Measurements from ENCODE around the gene ACAD8.
"Not testable (repeated sequence)": the region's sequence is repeated elsewhere in the genome, so short reads cannot be mapped to it uniquely, and the experiment has no call there.

ACAD8 gene

DNA sequence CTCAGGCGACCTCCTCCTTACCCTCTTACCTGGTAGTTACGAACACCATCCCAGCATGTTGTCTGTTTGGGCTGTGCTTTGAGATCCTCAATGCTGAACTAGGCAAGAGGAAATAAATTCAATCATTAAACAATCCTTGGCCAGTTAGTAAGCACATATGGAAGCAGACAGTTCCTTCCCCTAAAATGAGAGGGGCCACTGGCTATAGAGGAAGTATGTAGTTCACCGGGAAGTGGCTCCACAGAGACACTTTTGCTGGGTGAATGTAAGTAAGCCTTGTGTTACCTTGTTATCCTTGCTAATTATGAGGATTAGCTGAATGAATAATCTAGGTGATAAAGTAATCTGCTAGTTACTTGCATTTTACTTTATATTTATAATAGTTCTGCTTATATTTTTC, 3.1 kb upstream of the ACAD8 start:
- no peaks in the 10 kb centered on the region for H3K9me3 ChIP-seq (ENCODE audit: control insufficient read depth, low read length)
- H3K27me3 ChIP-seq (replicated peaks; ENCODE audit: control insufficient read depth, insufficient read depth, low read length, poor library complexity, severe bottlenecking) = no peaks in the 10 kb centered on the region
- H3K4me3 ChIP-seq (ENCODE audit: insufficient read depth, low read depth, low read length, poor library complexity, severe bottlenecking) = no peak overlapping the region
- peaks cover 13% of the 10 kb centered on the region for H3K4me1 ChIP-seq (ENCODE audit: control insufficient read depth, insufficient read depth, low read length, poor library complexity, severe bottlenecking)
- no peak overlapping the region for H3K27ac ChIP-seq (ENCODE audit: insufficient read depth, low read length, poor library complexity, severe bottlenecking)
- no peak for DNase-seq
- H3K36me3 ChIP-seq (ENCODE audit: control insufficient read depth, insufficient read depth, low read length) = peaks cover 43% of the 10 kb centered on the region

DNA sequence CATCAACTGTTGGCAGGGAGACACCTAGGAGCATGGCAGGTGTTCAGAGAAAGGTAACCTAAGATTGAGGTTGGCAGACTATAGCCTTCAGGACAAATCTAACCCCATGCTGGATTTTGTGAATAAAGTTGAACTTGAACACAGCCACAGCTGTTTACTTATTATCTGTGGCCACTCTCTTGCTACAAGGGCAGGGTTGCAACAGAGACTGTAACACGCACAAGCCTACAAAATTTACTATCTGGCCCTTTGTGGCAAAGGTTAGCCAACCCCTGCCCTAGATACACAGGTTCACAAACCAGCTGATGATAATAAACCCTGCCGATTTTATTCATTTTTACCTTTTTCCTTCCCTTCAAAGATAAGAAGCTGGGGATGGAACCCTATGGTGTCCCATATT, 2.7 kb upstream of the ACAD8 start:
- no peak overlapping the region for H3K4me3 ChIP-seq (ENCODE audit: insufficient read depth, low read depth, low read length, poor library complexity, severe bottlenecking)
- H3K36me3 ChIP-seq (ENCODE audit: control insufficient read depth, insufficient read depth, low read length) = peaks cover 40% of the 10 kb centered on the region
- no peaks in the 10 kb centered on the region for H3K9me3 ChIP-seq (ENCODE audit: control insufficient read depth, low read length)
- H3K4me1 ChIP-seq (ENCODE audit: control insufficient read depth, insufficient read depth, low read length, poor library complexity, severe bottlenecking) = peaks cover 13% of the 10 kb centered on the region
- H3K27me3 ChIP-seq (replicated peaks; ENCODE audit: control insufficient read depth, insufficient read depth, low read length, poor library complexity, severe bottlenecking) = no peaks in the 10 kb centered on the region
- DNase-seq = no peak
- no peak overlapping the region for H3K27ac ChIP-seq (ENCODE audit: insufficient read depth, low read length, poor library complexity, severe bottlenecking)

DNA sequence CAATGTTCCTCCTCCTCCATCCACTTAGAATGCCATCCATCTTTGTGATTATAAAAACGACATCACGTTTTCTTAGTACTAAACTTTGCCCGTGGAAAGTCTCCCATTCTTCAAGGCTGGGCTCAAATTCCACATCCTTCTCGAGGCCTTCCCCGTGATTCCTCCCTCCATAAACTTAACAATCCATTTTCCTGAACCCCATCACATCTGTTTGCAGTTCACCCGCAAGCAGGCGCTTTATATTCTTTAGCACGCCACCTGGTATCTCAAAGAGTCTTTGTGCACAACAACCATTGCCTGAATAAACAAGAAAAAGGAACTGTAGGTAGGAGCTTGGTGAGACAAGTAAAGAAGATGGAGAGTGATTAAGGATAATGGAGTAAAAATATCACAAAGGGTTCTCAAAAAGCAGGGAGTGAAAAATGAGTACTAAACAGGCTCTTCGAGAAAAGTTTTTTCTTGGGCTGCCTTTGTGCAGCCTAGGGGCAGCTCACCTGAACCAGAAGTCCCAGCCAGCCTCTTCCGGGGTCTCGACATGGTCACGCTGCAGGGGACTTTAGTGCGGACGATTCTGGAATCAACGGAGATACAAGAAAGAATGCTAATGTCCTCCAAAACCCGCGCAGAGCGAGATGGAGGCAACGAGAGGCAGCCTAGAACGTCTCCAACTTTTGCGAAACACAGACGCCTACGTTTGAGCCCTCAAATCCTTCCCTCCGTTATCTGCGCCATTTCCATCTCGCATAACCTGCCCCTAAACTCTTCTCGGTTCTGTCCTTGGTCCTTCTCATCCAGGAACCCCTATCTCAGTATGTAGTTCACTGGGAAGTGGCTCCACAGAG, 801 bp upstream of the ACAD8 start:
- peak overlapping the region; percentile 29 for H3K27ac ChIP-seq (ENCODE audit: insufficient read depth, low read length, poor library complexity, severe bottlenecking)
- peak overlapping the region; percentile 70 for H3K4me3 ChIP-seq (ENCODE audit: insufficient read depth, low read depth, low read length, poor library complexity, severe bottlenecking)
- no peaks in the 10 kb centered on the region for H3K9me3 ChIP-seq (ENCODE audit: control insufficient read depth, low read length)
- peaks cover 30% of the 10 kb centered on the region for H3K36me3 ChIP-seq (ENCODE audit: control insufficient read depth, insufficient read depth, low read length)
- H3K27me3 ChIP-seq (replicated peaks; ENCODE audit: control insufficient read depth, insufficient read depth, low read length, poor library complexity, severe bottlenecking) = no peaks in the 10 kb centered on the region
- H3K4me1 ChIP-seq (ENCODE audit: control insufficient read depth, insufficient read depth, low read length, poor library complexity, severe bottlenecking) = peaks cover 13% of the 10 kb centered on the region
- no peak for DNase-seq

DNA sequence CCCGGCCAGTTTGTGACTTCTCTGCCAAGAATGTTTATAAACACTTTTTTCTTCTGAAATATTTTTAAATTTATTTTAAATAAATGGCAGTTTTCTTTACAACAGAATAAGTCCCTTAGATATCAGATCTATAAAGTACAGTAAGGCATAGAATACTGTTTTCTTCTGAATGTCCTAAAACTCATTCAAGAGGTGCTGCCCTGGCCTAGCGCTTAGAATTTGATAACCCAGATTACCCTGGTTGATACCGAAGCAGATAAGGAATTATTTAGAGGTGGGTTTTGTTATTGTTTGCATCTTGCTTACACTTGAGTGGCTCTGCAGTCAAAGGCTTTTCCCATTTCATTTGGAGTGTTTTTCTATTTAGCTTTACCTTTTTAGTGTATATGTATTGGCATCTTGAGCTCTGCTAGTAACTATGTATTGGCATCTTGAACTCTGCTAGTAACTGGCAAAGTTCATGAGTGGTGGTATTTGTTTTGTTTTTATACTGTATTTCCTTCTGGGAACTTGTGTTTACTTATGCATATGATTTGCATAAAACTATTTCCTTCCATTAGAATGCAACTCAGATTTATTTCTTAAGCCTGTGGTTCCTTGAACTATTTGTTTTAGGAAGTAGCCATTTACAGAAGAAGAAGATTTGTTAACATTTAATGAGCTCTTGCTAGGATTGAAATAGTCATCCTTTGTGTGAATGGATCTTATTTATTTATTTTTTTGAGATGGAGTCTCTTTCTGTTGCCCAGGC, 1.2 kb downstream of the ACAD8 start:
- no peak overlapping the region for H3K27ac ChIP-seq (ENCODE audit: insufficient read depth, low read length, poor library complexity, severe bottlenecking)
- peaks cover 13% of the 10 kb centered on the region for H3K4me1 ChIP-seq (ENCODE audit: control insufficient read depth, insufficient read depth, low read length, poor library complexity, severe bottlenecking)
- no peaks in the 10 kb centered on the region for H3K9me3 ChIP-seq (ENCODE audit: control insufficient read depth, low read length)
- no peaks in the 10 kb centered on the region for H3K27me3 ChIP-seq (replicated peaks; ENCODE audit: control insufficient read depth, insufficient read depth, low read length, poor library complexity, severe bottlenecking)
- no peak overlapping the region for H3K4me3 ChIP-seq (ENCODE audit: insufficient read depth, low read depth, low read length, poor library complexity, severe bottlenecking)
- DNase-seq = no peak
- peaks cover 22% of the 10 kb centered on the region for H3K36me3 ChIP-seq (ENCODE audit: control insufficient read depth, insufficient read depth, low read length)

DNA sequence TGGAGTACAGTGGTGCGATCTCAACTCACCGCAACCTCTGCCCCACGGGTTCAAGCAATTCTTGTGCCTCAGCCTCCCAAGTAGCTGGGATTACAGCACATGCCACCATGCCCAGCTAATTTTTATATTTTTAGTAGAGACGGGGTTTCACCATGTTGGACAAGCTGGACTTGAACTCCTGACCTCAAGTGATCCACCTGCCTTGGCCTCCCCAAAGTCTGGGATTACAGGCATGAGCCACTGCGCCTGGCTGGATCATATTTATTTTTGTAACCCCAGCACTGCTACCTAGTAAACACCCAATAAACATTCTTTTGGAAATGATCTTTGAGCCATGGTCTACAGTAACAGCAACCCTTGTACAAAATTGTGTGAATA, 1.8 kb downstream of the ACAD8 start:
- H3K9me3 ChIP-seq (ENCODE audit: control insufficient read depth, low read length); H3K27ac ChIP-seq (ENCODE audit: insufficient read depth, low read length, poor library complexity, severe bottlenecking); H3K27me3 ChIP-seq (replicated peaks; ENCODE audit: control insufficient read depth, insufficient read depth, low read length, poor library complexity, severe bottlenecking); H3K4me3 ChIP-seq (ENCODE audit: insufficient read depth, low read depth, low read length, poor library complexity, severe bottlenecking); DNase-seq: not testable (repeated sequence)
- H3K36me3 ChIP-seq (ENCODE audit: control insufficient read depth, insufficient read depth, low read length) = peaks cover 22% of the 10 kb centered on the region
- peaks cover 13% of the 10 kb centered on the region for H3K4me1 ChIP-seq (ENCODE audit: control insufficient read depth, insufficient read depth, low read length, poor library complexity, severe bottlenecking)

DNA sequence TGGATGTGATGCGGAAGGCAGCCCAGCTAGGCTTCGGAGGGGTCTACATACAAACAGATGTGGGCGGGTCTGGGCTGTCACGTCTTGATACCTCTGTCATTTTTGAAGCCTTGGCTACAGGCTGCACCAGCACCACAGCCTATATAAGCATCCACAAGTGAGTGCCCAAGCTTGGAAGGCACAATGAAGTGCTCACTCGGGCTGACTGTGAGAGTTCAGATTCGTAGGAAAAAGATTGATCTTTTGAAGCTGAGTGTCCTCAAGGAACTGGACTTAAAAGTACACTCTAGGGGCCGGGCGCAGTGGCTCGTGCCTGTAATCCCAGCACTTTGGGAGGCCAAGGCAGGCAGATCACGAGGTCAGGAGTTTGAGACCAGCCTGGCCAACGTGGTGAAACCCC, 3.7 kb downstream of the ACAD8 start:
- H3K4me3 ChIP-seq (ENCODE audit: insufficient read depth, low read depth, low read length, poor library complexity, severe bottlenecking) = no peak overlapping the region
- no peak for DNase-seq
- H3K27ac ChIP-seq (ENCODE audit: insufficient read depth, low read length, poor library complexity, severe bottlenecking) = no peak overlapping the region
- H3K4me1 ChIP-seq (ENCODE audit: control insufficient read depth, insufficient read depth, low read length, poor library complexity, severe bottlenecking) = peaks cover 12% of the 10 kb centered on the region
- peaks cover 34% of the 10 kb centered on the region for H3K36me3 ChIP-seq (ENCODE audit: control insufficient read depth, insufficient read depth, low read length)
- H3K9me3 ChIP-seq (ENCODE audit: control insufficient read depth, low read length) = no peaks in the 10 kb centered on the region
- no peaks in the 10 kb centered on the region for H3K27me3 ChIP-seq (replicated peaks; ENCODE audit: control insufficient read depth, insufficient read depth, low read length, poor library complexity, severe bottlenecking)

DNA sequence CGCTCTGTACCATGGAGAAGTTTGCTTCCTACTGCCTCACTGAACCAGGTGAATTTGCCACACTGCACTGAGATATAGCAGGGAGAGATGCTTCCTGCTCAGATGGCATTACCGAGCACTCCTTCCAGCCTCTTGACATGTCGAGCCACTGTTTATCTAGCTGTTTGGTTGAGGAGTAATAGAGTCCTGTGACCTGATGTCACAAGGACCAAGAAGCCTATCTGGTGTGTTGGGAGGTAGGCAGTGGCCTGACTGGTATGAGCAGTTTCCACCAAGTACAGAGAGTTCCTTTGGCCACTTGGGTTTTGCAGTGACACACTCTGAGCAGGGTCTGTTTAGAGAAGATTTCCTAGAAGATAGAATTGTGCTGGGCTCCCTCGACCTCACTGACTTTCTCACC, 5.2 kb downstream of the ACAD8 start:
- no peak overlapping the region for H3K4me3 ChIP-seq (ENCODE audit: insufficient read depth, low read depth, low read length, poor library complexity, severe bottlenecking)
- no peaks in the 10 kb centered on the region for H3K9me3 ChIP-seq (ENCODE audit: control insufficient read depth, low read length)
- H3K27me3 ChIP-seq (replicated peaks; ENCODE audit: control insufficient read depth, insufficient read depth, low read length, poor library complexity, severe bottlenecking) = no peaks in the 10 kb centered on the region
- no peak for DNase-seq
- peaks cover 5% of the 10 kb centered on the region for H3K4me1 ChIP-seq (ENCODE audit: control insufficient read depth, insufficient read depth, low read length, poor library complexity, severe bottlenecking)
- no peak overlapping the region for H3K27ac ChIP-seq (ENCODE audit: insufficient read depth, low read length, poor library complexity, severe bottlenecking)
- H3K36me3 ChIP-seq (ENCODE audit: control insufficient read depth, insufficient read depth, low read length) = peaks cover 43% of the 10 kb centered on the region

DNA sequence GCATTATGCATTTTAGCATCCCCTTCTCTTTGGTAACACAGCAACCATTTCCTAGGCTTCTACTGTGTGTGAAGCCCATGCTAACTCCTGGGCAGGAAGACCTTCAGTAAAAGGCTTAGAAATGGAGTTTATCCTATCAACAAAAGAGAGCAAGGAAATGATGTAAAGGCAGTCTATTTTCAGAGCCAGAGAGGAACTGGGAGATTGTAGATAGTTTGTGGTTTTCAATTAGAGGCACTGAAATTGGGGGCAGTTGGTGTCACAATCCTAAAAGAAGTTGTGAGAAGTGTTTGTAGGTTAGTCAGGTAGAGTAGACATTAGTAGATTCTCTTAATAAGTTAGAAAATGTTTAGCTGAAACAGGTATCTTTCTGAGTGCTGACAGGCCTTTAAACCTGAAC, 7.1 kb downstream of the ACAD8 start:
- no peak for DNase-seq
- Histone ChIP-seq H3K27me3 (replicated peaks; ENCODE audit: control insufficient read depth, insufficient read depth, low read length, poor library complexity, severe bottlenecking) (no peaks in the 10 kb centered on the region), H3K4me1 (ENCODE audit: control insufficient read depth, insufficient read depth, low read length, poor library complexity, severe bottlenecking) (no peaks in the 10 kb centered on the region), H3K27ac (ENCODE audit: insufficient read depth, low read length, poor library complexity, severe bottlenecking) (no peak overlapping the region), H3K4me3 (ENCODE audit: insufficient read depth, low read depth, low read length, poor library complexity, severe bottlenecking) (no peak overlapping the region), H3K9me3 (ENCODE audit: control insufficient read depth, low read length) (no peaks in the 10 kb centered on the region), H3K36me3 (ENCODE audit: control insufficient read depth, insufficient read depth, low read length) (peaks cover 44% of the 10 kb centered on the region)

DNA sequence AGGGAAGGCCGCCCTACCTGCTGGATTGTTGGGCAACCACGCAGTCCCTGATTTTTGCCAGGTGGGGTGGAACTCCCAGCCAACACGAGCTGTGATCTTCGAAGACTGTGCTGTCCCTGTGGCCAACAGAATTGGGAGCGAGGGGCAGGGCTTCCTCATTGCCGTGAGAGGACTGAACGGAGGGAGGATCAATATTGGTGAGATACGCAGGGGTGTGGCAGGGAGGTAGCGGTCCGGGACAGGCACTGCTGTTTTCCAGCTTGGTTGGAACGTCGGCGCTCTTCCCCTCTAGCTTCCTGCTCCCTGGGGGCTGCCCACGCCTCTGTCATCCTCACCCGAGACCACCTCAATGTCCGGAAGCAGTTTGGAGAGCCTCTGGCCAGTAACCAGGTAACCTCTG, 7.6 kb downstream of the ACAD8 start:
- no peaks in the 10 kb centered on the region for H3K27me3 ChIP-seq (replicated peaks; ENCODE audit: control insufficient read depth, insufficient read depth, low read length, poor library complexity, severe bottlenecking)
- no peak for DNase-seq
- H3K4me3 ChIP-seq (ENCODE audit: insufficient read depth, low read depth, low read length, poor library complexity, severe bottlenecking) = no peak overlapping the region
- H3K4me1 ChIP-seq (ENCODE audit: control insufficient read depth, insufficient read depth, low read length, poor library complexity, severe bottlenecking) = no peaks in the 10 kb centered on the region
- no peaks in the 10 kb centered on the region for H3K9me3 ChIP-seq (ENCODE audit: control insufficient read depth, low read length)
- H3K36me3 ChIP-seq (ENCODE audit: control insufficient read depth, insufficient read depth, low read length) = peaks cover 44% of the 10 kb centered on the region
- H3K27ac ChIP-seq (ENCODE audit: insufficient read depth, low read length, poor library complexity, severe bottlenecking) = no peak overlapping the region

Measured in effector memory CD4-positive, alpha-beta T cell (primary cell).